ENCODE results near the gene TIRAP. TPM values are rescaled to one million over a fixed set of nuclear protein-coding genes. Genes with fewer than 3 reads are reported as not detected.
"Not testable (repeated sequence)": the region's sequence is repeated elsewhere in the genome, so short reads cannot be mapped to it uniquely, and the experiment has no call there.

The TIRAP gene
- 4.9 TPM for polyA plus RNA-seq (2012; ENCODE audit: insufficient read depth, insufficient read length)

- H3K4me3 ChIP-seq (ENCODE audit: low read length): peak within 1 kb of the TSS; percentile 61
- no peak for DNase-seq (ENCODE audit: low read depth, low spot score)
Observed at GRCh38 chr11:126282736-126283591, at the start of gene TIRAP. Gene TIRAP, plus strand, starts transcription at chr11:126283093. Its CDS starts 7,802 bp downstream, at chr11:126290895.

GRCh38 chr11:126233391-126233790 is 49.5 kb upstream of the TIRAP start:
- H3K4me3 ChIP-seq (ENCODE audit: low read length): no peak overlapping the region
- DNase-seq (ENCODE audit: low read depth, low spot score): no peak

DNA sequence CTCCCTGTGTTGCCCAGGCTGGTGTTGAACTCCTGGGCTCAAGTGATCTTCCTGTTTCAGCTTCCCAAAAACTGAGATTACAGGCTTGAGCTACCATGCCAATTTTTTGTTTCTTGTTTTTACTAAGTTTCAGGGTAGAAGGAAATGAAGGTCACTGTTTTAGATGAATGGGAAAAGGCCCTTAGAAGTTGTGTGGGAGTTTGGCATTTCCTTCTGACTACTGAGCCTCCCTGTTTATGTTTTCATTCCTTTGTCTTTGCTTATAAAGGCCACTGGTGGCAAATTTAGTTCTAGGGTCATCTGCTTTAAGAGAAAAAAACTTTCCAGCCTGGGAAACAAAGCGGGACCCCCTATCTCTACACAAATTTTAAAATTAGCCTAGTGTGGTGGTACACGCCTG is 36.3 kb upstream of the TIRAP start:
- no peak for DNase-seq (ENCODE audit: low read depth, low spot score)
- H3K4me3 ChIP-seq (ENCODE audit: low read length): no peak overlapping the region

DNA sequence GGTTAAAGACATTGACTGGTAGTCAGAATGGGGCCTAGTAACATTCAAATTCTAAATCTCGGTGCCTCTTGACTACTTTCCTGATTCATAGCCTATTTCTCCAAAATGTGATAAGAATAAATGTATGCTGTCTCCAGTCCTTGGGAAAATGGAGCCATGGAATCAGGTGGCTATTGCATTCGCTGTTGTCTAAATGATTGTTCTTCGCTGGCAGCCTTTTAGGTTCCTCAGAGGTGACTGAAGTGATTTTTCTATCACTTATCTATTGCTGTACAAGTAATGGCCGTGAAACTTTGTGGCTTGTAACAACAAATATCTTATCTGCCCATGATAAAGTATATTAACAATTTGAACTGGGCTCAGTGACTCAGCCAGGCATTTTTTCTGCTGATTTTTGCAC is 29.6 kb upstream of the TIRAP start:
- H3K4me3 ChIP-seq (ENCODE audit: low read length): no peak overlapping the region
- DNase-seq (ENCODE audit: low read depth, low spot score): no peak

DNA sequence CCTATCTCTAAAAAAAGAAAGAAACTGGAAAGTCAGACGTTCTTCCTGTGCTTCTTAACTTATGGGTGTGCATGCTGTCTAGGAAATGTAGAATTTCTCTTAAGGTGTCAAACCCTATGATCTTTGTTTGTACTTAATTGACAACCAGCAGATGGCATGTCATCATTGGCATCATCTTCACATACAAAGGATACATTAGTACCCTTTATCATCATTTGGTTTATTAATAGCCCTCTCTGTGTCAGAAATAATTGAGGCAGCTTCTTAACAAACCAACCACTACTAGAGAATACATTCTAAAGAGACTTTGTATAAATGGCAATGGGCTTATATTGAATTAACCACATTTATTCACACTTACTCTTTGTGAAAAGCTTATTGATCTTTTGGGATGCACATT is 28.1 kb upstream of the TIRAP start:
- no peak for DNase-seq (ENCODE audit: low read depth, low spot score)
- no peak overlapping the region for H3K4me3 ChIP-seq (ENCODE audit: low read length)

DNA sequence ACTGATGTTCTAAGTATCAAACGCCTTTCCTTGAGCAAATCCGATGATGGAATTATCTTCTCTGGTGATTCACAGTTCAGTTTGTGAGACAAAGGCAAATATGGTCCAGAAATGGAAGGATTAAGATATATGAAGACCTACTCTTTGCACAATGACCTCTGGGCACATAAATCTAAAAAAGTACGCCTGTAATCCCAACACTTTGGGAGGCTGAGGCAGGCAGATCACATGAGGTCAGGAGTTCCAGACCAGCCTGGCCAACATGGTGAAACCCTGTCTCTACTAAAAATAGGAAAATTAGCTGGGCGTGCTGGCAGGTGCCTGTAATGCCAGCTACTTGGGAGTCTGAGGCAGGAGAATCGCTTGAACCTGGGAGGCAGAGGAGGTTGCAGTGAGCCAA is 27.4 kb upstream of the TIRAP start:
- not testable (repeated sequence) for DNase-seq (ENCODE audit: low read depth, low spot score); H3K4me3 ChIP-seq (ENCODE audit: low read length)

DNA sequence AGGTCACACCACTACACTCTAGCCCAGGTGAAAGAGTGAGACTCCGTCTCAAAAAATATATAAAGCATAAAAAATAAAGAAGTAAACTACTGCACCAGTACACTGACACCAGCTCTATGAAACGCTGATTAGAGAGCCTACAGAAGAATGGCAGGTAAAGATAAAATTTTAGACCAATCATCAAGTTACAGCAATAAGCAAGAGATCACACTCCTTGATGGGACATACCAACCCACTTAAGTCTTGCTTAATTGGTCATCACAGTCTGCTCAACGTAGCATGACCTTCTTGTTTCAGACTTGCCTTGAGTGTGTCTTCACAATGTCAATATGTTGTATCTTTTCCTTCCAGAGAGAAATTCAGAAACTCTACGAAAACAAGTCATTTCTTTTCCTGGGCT is 26.7 kb upstream of the TIRAP start:
- DNase-seq (ENCODE audit: low read depth, low spot score): no peak
- no peak overlapping the region for H3K4me3 ChIP-seq (ENCODE audit: low read length)

GRCh38 chr11:126257144-126257543 is 25.7 kb upstream of the TIRAP start:
- no peak for DNase-seq (ENCODE audit: low read depth, low spot score)
- no peak overlapping the region for H3K4me3 ChIP-seq (ENCODE audit: low read length)

GRCh38 chr11:126257764-126258163 is 25.1 kb upstream of the TIRAP start:
- DNase-seq (ENCODE audit: low read depth, low spot score): no peak
- no peak overlapping the region for H3K4me3 ChIP-seq (ENCODE audit: low read length)

DNA sequence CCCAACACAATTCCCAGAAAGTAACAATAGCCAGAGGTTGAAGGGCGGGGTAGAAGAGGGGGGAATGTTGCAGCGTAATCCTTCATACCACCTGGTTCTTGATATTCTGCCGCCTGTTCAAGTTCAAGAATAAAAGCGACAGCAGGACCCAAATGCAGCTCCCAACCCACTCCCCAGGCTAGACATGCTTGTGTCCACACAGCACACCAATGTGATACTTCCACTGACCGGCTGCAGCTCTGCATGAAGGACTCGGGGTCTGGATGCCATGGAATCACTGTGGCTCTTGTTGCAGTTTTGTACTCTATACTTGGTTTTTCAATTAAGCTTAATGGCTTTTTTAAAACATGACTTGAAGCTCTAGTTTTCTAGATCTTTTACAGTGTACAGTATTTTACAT is 20.7 kb upstream of the TIRAP start:
- DNase-seq (ENCODE audit: low read depth, low spot score): no peak

GRCh38 chr11:126263489-126263888 is 19.4 kb upstream of the TIRAP start:
- DNase-seq (ENCODE audit: low read depth, low spot score): no peak
- no peak overlapping the region for H3K4me3 ChIP-seq (ENCODE audit: low read length)

More for the DNA sequence above, 20.7 kb upstream of the TIRAP start:
- no peak overlapping the region for H3K4me3 ChIP-seq (ENCODE audit: low read length)

- DNase-seq (ENCODE audit: low read depth, low spot score): peak; percentile 32
- H3K4me3 ChIP-seq (ENCODE audit: low read length): no peak overlapping the region
Observed at GRCh38 chr11:126265811-126266210, 17.1 kb upstream of the TIRAP start.

- peak overlapping the region; percentile 94 for H3K4me3 ChIP-seq (ENCODE audit: low read length)
- no peak for DNase-seq (ENCODE audit: low read depth, low spot score)
Observed at GRCh38 chr11:126267650-126268049, 15.2 kb upstream of the TIRAP start.

- H3K4me3 ChIP-seq (ENCODE audit: low read length): peak overlapping the region; percentile 94
- DNase-seq (ENCODE audit: low read depth, low spot score): no peak
Observed at GRCh38 chr11:126268361-126268707, 14.6 kb upstream of the TIRAP start.

DNA sequence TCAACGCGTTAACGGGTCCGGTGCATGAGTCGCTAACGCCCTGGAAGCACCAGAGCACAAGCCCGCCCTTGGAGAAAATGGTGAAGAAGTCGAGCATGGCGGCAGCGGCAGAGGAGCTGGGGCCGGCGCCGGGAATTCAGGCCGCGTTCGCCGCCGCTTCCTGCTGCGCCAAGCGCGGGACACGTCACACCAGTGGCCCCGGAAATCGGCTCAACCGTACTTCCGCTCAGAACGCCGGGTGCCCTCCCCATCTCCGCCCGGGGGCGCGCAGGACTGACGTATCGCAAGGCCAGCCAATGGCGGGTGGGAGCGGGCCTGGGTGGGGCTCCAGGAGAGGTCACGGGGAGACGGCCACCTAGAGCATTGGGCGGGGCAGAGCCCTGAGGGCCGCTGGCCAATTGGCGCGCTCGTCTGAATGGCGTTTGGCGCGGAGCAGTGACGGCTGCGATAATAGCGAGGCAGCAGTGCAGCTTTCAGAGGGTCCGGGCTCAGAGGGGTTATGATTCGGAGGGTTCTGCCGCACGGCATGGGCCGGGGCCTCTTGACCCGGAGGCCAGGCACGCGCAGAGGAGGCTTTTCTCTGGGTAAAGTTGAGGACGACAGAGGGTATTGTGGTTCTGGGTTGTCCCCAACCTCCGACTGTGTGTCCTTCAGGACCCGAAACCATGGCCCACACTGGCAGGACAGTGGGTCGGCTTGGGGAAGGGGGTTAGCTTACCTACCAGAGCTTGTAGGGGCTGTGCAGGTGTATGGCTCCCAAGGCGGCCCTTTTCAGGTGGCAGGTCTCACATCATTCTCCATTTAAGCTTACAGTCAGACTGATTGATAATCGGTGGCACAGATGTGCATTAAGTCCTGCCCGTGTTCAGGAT is 13.9 kb upstream of the TIRAP start, which contains the start of the genes FOXRED1 and SRPRA:
TSS of gene FOXRED1 (plus strand) at position 447 of the 872 bp plus-strand sequence. CDS start at position 500, 53 bp downstream.
TSS of gene SRPRA (minus strand) at position 188 of the 872 bp plus-strand sequence. CDS start at position 97, 91 bp downstream.
- peak within 1 kb of the TSS; percentile 98 for H3K4me3 ChIP-seq (ENCODE audit: low read length)
- peak; percentile 98 for DNase-seq (ENCODE audit: low read depth, low spot score)

DNA sequence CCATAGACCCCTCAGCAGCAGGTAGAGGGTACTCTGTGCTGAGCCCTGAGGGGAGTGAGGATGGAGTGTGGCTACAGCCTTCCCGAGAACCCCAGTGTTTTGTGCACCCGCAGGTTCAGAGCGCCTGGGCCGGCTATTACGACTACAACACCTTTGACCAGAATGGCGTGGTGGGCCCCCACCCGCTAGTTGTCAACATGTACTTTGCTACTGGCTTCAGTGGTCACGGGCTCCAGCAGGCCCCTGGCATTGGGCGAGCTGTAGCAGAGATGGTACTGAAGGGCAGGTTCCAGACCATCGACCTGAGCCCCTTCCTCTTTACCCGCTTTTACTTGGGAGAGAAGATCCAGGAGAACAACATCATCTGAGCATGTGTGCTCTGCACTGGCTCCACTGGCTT is 5.6 kb upstream of the TIRAP start:
- H3K4me3 ChIP-seq (ENCODE audit: low read length): no peak overlapping the region
- no peak for DNase-seq (ENCODE audit: low read depth, low spot score)

DNA sequence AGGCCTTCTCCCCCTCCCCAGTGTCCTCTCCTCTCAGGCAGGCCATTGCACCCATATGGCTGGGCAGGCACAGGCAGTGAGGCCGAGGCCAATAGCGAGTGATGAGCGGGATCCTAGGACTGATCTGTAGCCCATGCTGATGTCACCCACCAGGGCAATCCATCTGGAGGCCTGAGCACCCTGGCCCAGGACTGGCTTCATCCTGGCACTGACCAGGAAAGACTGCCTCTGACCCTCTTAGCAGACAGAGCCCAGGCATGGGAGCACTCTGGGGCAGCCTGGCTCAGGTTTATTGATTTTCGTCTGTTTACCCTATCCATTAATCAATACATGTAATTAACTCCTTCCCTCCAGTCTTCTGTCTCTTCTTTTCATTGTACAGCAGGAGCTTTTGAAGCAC is 5.1 kb upstream of the TIRAP start:
- DNase-seq (ENCODE audit: low read depth, low spot score): no peak
- no peak overlapping the region for H3K4me3 ChIP-seq (ENCODE audit: low read length)

- no peak overlapping the region for H3K4me3 ChIP-seq (ENCODE audit: low read length)
- DNase-seq (ENCODE audit: low read depth, low spot score): no peak
Observed at GRCh38 chr11:126279191-126279590, 3.7 kb upstream of the TIRAP start.

DNA sequence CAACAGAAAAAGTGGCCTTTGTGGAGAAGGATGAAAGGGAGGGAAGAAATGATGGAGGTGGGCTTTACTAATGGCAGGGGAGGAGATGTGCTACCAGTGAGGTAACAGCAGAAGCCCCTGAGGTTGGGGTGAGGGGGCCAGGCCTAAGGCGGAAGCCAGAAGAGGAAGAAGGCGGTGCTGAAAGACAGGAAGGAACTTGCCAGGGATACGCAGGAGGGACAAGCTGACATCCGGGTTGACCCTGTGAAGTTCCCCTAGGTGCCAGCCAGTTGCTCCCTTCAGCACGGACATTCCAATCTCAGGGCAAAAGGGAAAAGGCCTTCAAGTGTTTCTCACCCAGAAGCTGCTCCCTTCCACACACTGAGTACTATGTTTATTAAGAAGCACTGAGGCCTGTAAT is 2.3 kb upstream of the TIRAP start:
- H3K4me3 ChIP-seq (ENCODE audit: low read length): no peak overlapping the region
- DNase-seq (ENCODE audit: low read depth, low spot score): no peak

- no peak for DNase-seq (ENCODE audit: low read depth, low spot score)
Observed at GRCh38 chr11:126281245-126281644, 1.6 kb upstream of the TIRAP start.

More at GRCh38 chr11:126281245-126281644, 1.6 kb upstream of the TIRAP start:
- no peak overlapping the region for H3K4me3 ChIP-seq (ENCODE audit: low read length)
